SK-N-DZ (cell line): ENCODE measurements around the gene SIRPB2. TPM values are rescaled to one million over a fixed set of nuclear protein-coding genes. Genes with fewer than 3 reads are reported as not detected.

Experiments
- DNase-seq: peaks from one replicate; pipeline ENCODE4 v3.0.0-alpha.2; 2015; ENCODE audit warnings: low spot score
- polyA plus RNA-seq, 2 experiments: library from polyadenylated mRNA; depleted of rRNA; stranded (reverse); fragments of >200 nt; gene quantifications; 2 replicates each; pipeline ENCODE4 v1.2.3, GENCODE V29; 2014

Gene SIRPB2
- polyA plus RNA-seq (2014; cell fraction: cytosol; rRNA removed): not detected in 2 replicates
- not detected in 2 replicates for polyA plus RNA-seq (2014; cell fraction: nucleus; rRNA removed)

DNA sequence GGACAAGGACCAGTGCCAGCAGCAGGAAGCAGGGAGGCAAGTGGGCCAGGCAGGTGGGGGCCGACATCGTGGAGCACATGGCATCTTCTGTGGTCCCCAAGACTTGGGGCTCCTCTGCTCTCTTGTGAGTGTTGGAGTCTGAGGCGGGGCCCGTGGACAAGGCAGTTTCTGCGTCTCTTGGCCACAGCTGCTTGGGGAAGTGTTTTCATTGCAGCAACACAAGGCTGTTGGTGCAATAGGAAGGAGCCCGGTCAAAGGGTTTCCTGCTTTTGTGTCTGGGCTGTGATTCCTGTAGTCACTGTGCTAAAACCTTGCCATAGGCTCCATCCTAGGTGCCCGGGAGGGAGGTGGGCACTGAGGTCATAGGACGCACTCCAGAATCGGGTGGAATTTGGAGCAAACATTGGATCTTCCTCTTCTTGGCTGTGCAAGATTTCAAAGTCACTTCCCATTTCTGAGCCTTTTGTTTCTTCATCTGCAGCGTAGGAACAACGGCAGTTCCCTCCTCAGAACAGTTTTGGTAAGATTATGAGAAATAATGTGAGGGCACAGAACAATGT is at the start of gene SIRPB2:
SIRPB2 (minus strand) TSS at position 140 of the 560 bp plus-strand sequence; CDS start at position 79, 61 bp downstream.
- no peak for DNase-seq

GRCh38 chr20:1539816-1540419 is 48.7 kb upstream of the SIRPB2 start:
- no peak for DNase-seq

DNA sequence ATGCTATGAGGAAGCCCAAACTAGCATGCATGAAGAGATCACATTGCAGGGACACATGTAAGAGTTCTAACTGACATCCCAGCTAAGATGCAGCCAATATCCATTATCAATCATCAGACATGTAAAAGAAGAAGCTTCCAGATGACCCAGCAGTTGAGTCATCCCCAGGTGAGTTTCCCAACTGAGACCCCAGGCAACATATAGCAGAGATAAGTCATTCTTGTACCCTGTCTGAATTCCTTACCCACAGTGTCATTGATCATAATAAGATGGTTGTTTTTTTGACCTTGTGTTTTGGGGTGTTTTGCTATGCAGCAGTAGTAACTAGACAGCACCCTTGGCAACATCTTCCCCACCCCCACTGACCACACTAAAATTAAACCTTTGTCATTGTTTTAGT is 47.4 kb upstream of the SIRPB2 start:
- DNase-seq: no peak

- DNase-seq: no peak
Observed at GRCh38 chr20:1537731-1538058, 46.5 kb upstream of the SIRPB2 start.

DNA sequence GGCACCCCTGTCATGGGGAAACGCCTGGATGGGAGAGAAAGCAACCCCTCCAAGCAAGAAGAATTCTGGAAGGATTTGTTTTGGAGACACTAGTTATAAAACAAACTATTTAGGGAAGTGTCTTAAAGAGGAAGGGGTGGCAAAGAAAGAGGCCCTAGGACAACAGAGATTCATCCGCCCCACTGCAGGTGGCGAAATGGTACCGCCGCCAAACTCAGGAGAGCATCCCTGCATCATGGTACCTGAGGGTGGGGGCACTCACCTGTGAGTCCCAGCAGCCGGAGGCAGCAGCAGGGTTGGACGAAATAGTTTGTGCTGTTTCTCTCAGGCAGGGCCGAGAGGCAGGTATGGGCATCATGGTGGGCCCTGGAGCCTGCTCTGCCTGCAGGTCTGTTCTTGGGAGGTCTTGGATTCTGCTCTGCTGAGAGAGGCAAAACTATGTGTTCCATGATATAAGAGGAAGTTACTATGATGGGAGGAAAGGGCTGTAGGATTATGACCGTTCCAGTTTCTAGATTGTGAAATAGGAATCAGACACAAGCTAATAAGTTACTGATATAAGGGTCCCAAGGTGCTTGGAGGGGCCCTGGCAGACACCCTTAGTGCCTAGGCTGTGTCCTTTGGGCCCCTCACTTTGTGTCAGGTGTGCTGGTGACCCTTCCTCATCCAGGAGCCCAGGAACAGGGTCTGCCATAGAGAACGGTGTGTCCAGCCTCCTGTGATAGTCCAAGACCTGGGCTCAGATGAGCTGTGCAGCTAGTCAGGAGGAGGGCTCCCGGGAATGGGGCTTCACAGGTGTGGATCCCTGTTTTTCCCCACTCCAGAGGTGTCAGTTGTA is 45.9 kb upstream of the SIRPB2 start:
- no peak for DNase-seq

DNA sequence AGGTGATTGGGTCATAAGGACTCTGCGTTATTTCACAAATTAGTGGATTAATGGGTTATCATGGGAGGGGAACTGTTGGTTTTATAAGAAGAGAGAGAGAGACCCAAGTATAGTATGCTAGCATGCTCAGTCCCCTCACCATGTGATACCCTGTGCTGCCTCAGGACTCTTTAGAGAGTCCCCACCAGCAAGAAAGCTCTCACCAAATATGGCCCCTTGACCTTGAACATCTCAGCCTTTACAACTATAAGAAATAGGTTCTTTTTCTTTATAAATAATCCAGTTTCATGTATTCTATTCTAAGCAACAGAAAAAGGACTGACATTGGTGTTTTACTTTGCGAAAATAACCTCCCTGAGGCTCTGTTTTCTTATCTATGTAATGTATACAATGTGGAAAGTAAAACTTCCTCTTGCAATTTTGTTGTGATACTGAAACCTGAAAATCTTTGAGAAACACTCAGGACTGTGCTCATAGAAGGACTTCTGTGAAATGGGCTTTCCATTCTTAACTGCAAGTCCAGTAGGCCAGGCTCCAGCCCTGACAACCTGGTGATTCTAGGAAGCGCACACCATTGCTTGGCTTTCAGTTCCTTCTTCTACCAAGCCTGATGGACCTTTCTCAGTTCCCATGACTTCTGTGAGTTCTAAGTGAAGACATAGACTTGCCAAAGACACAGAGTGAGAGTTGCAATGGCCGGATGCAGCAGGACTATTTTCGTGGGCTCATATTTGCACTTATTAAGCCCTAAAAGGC is 44.4 kb upstream of the SIRPB2 start:
- no peak for DNase-seq

GRCh38 chr20:1534526-1534925 is 43.3 kb upstream of the SIRPB2 start:
- no peak for DNase-seq

- DNase-seq: no peak
Observed at GRCh38 chr20:1533059-1533458, 41.8 kb upstream of the SIRPB2 start.

- DNase-seq: no peak
Observed at GRCh38 chr20:1528811-1529210, 37.6 kb upstream of the SIRPB2 start.

- no peak for DNase-seq
Observed at GRCh38 chr20:1527923-1528322, 36.7 kb upstream of the SIRPB2 start.

DNA sequence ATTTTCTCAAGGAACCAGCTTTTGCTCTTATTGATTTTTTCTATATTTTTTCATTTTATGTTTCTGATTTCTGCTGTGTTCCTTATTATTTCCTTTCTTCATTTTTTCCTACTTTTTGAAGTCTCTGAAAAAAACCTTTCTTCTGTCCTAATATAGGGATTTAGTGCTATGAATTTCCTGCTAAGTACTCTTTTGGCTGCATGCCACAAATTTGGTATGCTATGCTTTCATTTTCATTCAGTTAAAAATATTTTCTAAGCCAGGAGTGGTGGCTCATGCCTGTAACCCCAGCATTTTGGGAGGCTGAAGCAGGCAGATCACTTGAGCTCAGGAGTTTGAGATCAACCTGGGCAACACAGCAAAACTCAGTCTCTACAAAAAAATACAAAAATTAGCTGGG is 35.7 kb upstream of the SIRPB2 start:
- DNase-seq: no peak

GRCh38 chr20:1526310-1526709 is 35.1 kb upstream of the SIRPB2 start:
- DNase-seq: no peak

DNA sequence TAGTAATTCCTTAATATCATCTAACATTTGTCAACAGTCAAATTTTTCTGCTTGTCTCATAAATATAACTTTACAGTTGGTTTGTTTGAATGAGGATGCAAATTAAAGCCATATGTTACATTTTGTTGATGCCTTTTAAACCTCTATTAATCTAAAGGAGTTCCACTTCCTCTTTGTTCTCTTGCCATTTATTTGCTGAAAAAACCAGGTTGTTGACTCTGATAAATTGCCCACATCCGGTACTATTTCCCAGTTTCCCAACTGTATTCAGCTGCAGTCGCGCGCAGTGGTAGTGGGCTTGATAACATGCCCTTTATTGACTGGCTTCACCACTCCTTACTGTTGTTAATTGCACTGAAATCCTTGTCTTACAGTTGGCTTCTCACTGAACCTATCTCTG is 32.8 kb upstream of the SIRPB2 start:
- no peak for DNase-seq

DNA sequence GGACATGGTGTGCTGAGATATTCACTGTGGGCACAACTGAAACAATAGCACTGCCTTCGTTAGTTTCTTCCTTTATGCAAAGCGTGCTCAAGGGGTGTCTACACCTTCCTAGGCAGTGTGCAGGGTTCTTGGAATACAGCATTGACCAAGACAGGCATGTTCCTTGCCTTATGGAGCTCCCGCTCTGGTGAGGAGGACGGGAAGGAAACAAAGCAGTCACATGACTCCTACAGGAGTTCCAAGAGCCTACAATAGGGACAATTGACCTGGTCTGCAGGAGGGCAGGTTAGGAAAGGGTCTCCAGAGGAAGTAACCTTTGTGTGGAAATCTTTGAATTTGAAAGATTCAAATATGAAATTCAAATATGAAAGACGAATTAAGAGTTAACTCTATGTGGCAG is 25.8 kb upstream of the SIRPB2 start:
- DNase-seq: no peak

DNA sequence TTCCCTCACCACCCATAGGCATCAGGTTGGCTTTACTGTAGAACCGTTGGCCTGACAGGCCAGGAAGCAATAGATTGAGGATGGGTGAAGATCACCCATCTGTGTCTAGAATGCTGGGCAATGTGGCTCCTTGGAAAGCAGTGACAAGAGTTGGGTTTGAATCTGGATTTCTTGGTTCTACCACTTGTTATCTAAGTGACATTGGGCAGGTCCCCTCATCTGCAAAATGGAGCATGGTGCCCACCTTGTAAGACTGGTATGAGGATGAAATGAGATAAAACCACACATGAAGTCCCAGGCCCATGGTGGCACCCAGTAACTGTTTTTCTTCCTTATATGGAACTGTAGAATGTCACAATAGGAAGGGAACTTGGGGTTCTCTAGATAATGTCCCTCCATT is 22.6 kb upstream of the SIRPB2 start:
- no peak for DNase-seq

- no peak for DNase-seq
Observed at GRCh38 chr20:1509237-1509636, 18.0 kb upstream of the SIRPB2 start.

- DNase-seq: no peak
Observed at GRCh38 chr20:1508574-1508973, 17.4 kb upstream of the SIRPB2 start.

- DNase-seq: no peak
Observed at GRCh38 chr20:1507276-1507675, 16.1 kb upstream of the SIRPB2 start.

- no peak for DNase-seq
Observed at GRCh38 chr20:1505871-1506270, 14.7 kb upstream of the SIRPB2 start.

GRCh38 chr20:1505361-1505760 is 14.1 kb upstream of the SIRPB2 start:
- DNase-seq: no peak

GRCh38 chr20:1503564-1504227 is 12.5 kb upstream of the SIRPB2 start:
- DNase-seq: peak; percentile 74

DNA sequence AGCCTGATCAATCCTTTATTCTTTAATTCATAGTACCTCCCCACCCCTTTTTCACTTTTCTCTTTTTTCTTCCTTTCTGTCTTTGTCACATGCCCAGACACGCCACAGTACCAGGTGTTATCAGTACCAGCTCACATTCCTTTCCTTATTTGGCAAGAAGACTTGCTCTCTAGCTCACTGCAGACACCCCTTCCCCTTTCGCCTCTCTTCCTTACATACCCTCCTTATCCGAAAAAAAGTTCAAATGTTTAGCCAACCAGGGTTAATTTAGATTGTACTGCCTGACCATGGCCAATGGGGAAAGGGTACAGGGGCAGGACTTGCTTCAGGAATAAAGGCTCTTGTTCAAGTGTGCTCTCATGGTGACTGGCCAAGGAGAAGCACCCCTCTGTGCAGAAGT is 9.3 kb upstream of the SIRPB2 start:
- no peak for DNase-seq
